BJ (cell line): ENCODE results near the gene BTBD6. TPM values are rescaled to one million over a fixed set of nuclear protein-coding genes. Genes with fewer than 3 reads are reported as not detected.

Source experiments
- CTCF ChIA-PET: fragments of 350-600 bp; formaldehyde crosslinking; extraction: SDS; loops from one replicate; lab custom pipeline; 2021; ENCODE audit warnings: antibody characterized with exemption, inconsistent platforms; lab: Yijun Ruan, JAX
- POLR2A ChIA-PET: fragments of 300-600 bp; sonication (Branson Sonifier 250); formaldehyde crosslinking; extraction: SDS; loops from one replicate; lab custom pipeline; 2021; ENCODE audit warnings: antibody characterized with exemption; lab: Charles Lee
- DNase-seq: peaks from one replicate; pipeline ENCODE4 v3.0.0-alpha.2; 2011; ENCODE audit warnings: low read depth
- H3K27me3 ChIP-seq: 2 replicates; pipeline ENCODE4 v1.6.0; 2011; ENCODE audit warnings: low read length; ENCODE audit not compliant: control insufficient read depth, insufficient read depth
- H3K36me3 ChIP-seq: 2 replicates; pipeline ENCODE4 v1.5.1; 2011; ENCODE audit warnings: low read length; ENCODE audit not compliant: control insufficient read depth, insufficient read depth
- H3K4me3 ChIP-seq: 2 replicates; pipeline ENCODE4 v1.5.1; 2011; ENCODE audit warnings: low read depth, mild to moderate bottlenecking, control low read depth, low read length
- CTCF ChIP-seq: IDR thresholded peaks from 2 replicates; pipeline ENCODE4 v1.5.1; 2011; ENCODE audit warnings: low read depth, mild to moderate bottlenecking, control low read depth, inconsistent platforms, low read length, moderate library complexity; ENCODE audit not compliant: insufficient read depth
- polyA plus RNA-seq: library from polyadenylated mRNA; depleted of rRNA; stranded (reverse); fragments of >200 nt; gene quantifications from 2 replicates; pipeline ENCODE4 v1.2.3, GENCODE V29; 2011

Gene BTBD6
- polyA plus RNA-seq, 1 experiment = 41.9 TPM

- no peak for TF ChIP-seq CTCF
- DNase-seq = no peak
- no peaks in the 10 kb centered on the region for H3K27me3 ChIP-seq
- peaks cover 16% of the 10 kb centered on the region for H3K36me3 ChIP-seq
- ChIA-PET CTCF (interaction anchor here (1.0 to 1.6 kb wide), 3 partner anchors 12 to 126 kb away, joined by 3 read pairs; no protein-coding TSS in a partner anchor), POLR2A (no interaction called here)
- no peak overlapping the region for H3K4me3 ChIP-seq
These were observed 1.3 kb upstream of the BTBD6 start for GRCh38 chr14:105247026-105247425.

GRCh38 chr14:105247715-105248367 lies 492 bp upstream of the BTBD6 start:
- Histone ChIP-seq H3K27me3 (no peaks in the 10 kb centered on the region), H3K36me3 (peaks cover 18% of the 10 kb centered on the region), H3K4me3 (peak overlapping the region; percentile 57)
- POLR2A ChIA-PET = no interaction called here
- no peak for TF ChIP-seq CTCF
- peak; percentile 3 for DNase-seq
- CTCF ChIA-PET = interaction anchor here (0.6 to 1.6 kb wide), 5 partner anchors 11 to 125 kb away, joined by 3 to 4 read pairs (median 3); no protein-coding TSS in a partner anchor

- POLR2A ChIA-PET = no interaction called here
- CTCF ChIA-PET = interaction anchor here (1.2 to 1.3 kb wide), 2 partner anchors 11 to 103 kb away, joined by 3 to 4 read pairs; no protein-coding TSS in a partner anchor
- no peak for TF ChIP-seq CTCF
- Histone ChIP-seq H3K36me3 (peaks cover 18% of the 10 kb centered on the region), H3K27me3 (no peaks in the 10 kb centered on the region), H3K4me3 (peak overlapping the region; percentile 57)
- no peak for DNase-seq
These were observed 1.1 kb downstream of the BTBD6 start for GRCh38 chr14:105249182-105250007.

- H3K36me3 ChIP-seq = peaks cover 18% of the 10 kb centered on the region
- CTCF ChIA-PET = interaction anchor here (1.2 kb wide), 1 partner anchor 102 kb away, joined by 4 read pairs; no protein-coding TSS in a partner anchor
These were observed 1.7 kb downstream of the BTBD6 start for GRCh38 chr14:105250008-105250366.

More at GRCh38 chr14:105250008-105250366, 1.7 kb downstream of the BTBD6 start:
- POLR2A ChIA-PET = no interaction called here
- TF ChIP-seq CTCF = no peak
- Histone ChIP-seq H3K27me3 (no peaks in the 10 kb centered on the region), H3K4me3 (no peak overlapping the region)
- no peak for DNase-seq
